Endothelial cell of umbilical vein (primary cell): ENCODE results near the gene CMSS1. TPM values are rescaled to one million over a fixed set of nuclear protein-coding genes. Genes with fewer than 3 reads are reported as not detected.

Experiments
- BruUV-seq: library from RNA; stranded (reverse); fragments of 400-500 nt; replicated peaks from 2 replicates; lab custom pipeline; 2021; lab: Mats Ljungman, UMichigan
- CTCF ChIA-PET: fragments of 300-600, 350-600 bp; sonication (Branson Sonifier 250); formaldehyde crosslinking; loops from one replicate; lab custom pipeline; 2021; ENCODE audit warnings: antibody characterized with exemption, inconsistent platforms; lab: Charles Lee
- POLR2A ChIA-PET: fragments of 300-600, 350-600 bp; sonication (Branson Sonifier 250); formaldehyde crosslinking; loops from one replicate; lab custom pipeline; 2021; ENCODE audit warnings: antibody characterized with exemption, inconsistent platforms; lab: Charles Lee
- DNase-seq: peaks from one replicate; pipeline ENCODE4 v3.0.0-alpha.2; 2011; ENCODE audit warnings: low read depth, low spot score
- FAIRE-seq: peaks from 2 replicates; lab custom pipeline; 2011; peaks lifted over from hg19 to GRCh38; lab: Jason Lieb, UNC
- H2AFZ ChIP-seq: 2 replicates; pipeline ENCODE4 v1.6.0; 2012; ENCODE audit warnings: low read depth, low read length, control low read depth, inconsistent platforms
- H3K27ac ChIP-seq: 2 replicates; pipeline ENCODE4 v1.5.1; 2011; ENCODE audit warnings: low read depth, mild to moderate bottlenecking, control low read depth, low read length, moderate library complexity; ENCODE audit not compliant: insufficient read depth
- H3K27me3 ChIP-seq, 2 experiments: 2 replicates each; pipeline versions ENCODE4 v1.6.0 to v1.6.1; 2011; ENCODE audit warnings: low read length in 2 of 2, mixed read lengths in 1 of 2; ENCODE audit not compliant: control insufficient read depth in 2 of 2, insufficient read depth in 2 of 2
- H3K36me3 ChIP-seq, 2 experiments: 2 replicates in 1 of 2; 3 replicates in 1 of 2; pipeline ENCODE4 v1.5.1; 2011; ENCODE audit warnings: low read length in 2 of 2, mild to moderate bottlenecking in 1 of 2, moderate library complexity in 1 of 2; ENCODE audit not compliant: control insufficient read depth in 2 of 2, insufficient read depth in 2 of 2; ENCODE audit errors: extremely low read depth in 1 of 2
- H3K4me1 ChIP-seq: 3 replicates; pipeline ENCODE4 v1.5.1; 2011; ENCODE audit warnings: mild to moderate bottlenecking, low read length; ENCODE audit not compliant: control insufficient read depth, insufficient read depth; ENCODE audit errors: extremely low read depth
- H3K4me2 ChIP-seq: 2 replicates; pipeline ENCODE4 v1.6.1; 2011; ENCODE audit warnings: low read length, control low read depth, mixed read lengths; ENCODE audit not compliant: insufficient read depth
- H3K4me3 ChIP-seq, 3 experiments: fragments of 200-600 bp in 1 of 3; sonication (generic), shearing (Covaris generic) in 1 of 3; replicated peaks in 1 of 3; 2 replicates each; pipeline ENCODE4 v1.5.1; 2011 to 2016; ENCODE audit warnings: control low read depth in 3 of 3, low read length in 3 of 3, mild to moderate bottlenecking in 2 of 3, inconsistent platforms in 1 of 3, low read depth in 1 of 3, moderate library complexity in 1 of 3; ENCODE audit not compliant: insufficient read depth in 1 of 3
- H3K79me2 ChIP-seq: 2 replicates; pipeline ENCODE4 v1.6.0; 2012; ENCODE audit warnings: low read length, inconsistent platforms; ENCODE audit not compliant: control insufficient read depth, insufficient read depth
- H3K9ac ChIP-seq: replicated peaks from 2 replicates; pipeline ENCODE3; 2011; ENCODE audit warnings: low read length, control low read depth; ENCODE audit not compliant: insufficient read depth; ENCODE audit errors: extremely low read depth
- H3K9me1 ChIP-seq: replicated peaks from 3 replicates; pipeline ENCODE4 v1.6.0; 2011; ENCODE audit warnings: mild to moderate bottlenecking, low read length; ENCODE audit not compliant: control insufficient read depth, insufficient read depth; ENCODE audit errors: extremely low read depth
- H3K9me3 ChIP-seq: replicated peaks from 2 replicates; pipeline ENCODE4 v1.5.1; 2012; ENCODE audit warnings: low read length, inconsistent platforms; ENCODE audit not compliant: control insufficient read depth, insufficient read depth
- H4K20me1 ChIP-seq: replicated peaks from 2 replicates; pipeline ENCODE3; 2011; ENCODE audit warnings: mild to moderate bottlenecking, low read length; ENCODE audit not compliant: control insufficient read depth, insufficient read depth; ENCODE audit errors: extremely low read depth
- CTCF ChIP-seq, 2 donors: IDR thresholded peaks; 1 replicate in 1 of 2; 2 replicates in 1 of 2; pipeline ENCODE4 v1.5.1; 2011; ENCODE audit warnings: low read length in 2 of 2, mild to moderate bottlenecking in 2 of 2, moderate library complexity in 2 of 2, control low read depth in 1 of 2, inconsistent platforms in 1 of 2, low read depth in 1 of 2; ENCODE audit not compliant: insufficient read depth in 1 of 2; ENCODE audit errors: extremely low read depth in 1 of 2
- FOS ChIP-seq: IDR thresholded peaks from 2 replicates; pipeline ENCODE4 v1.6.1; 2011; ENCODE audit warnings: mild to moderate bottlenecking, low read length, moderate library complexity, borderline replicate concordance; ENCODE audit not compliant: insufficient read depth
- GATA2 ChIP-seq: IDR thresholded peaks from 2 replicates; pipeline ENCODE4 v1.7.0; 2011; ENCODE audit warnings: low read depth, mild to moderate bottlenecking, moderate library complexity, mixed read lengths, low read length; ENCODE audit not compliant: insufficient read length, insufficient read depth
- JUN ChIP-seq: IDR thresholded peaks from 2 replicates; pipeline ENCODE4 v1.6.1; 2011; ENCODE audit warnings: borderline replicate concordance, low read depth; ENCODE audit not compliant: insufficient read length, insufficient read depth
- MYC ChIP-seq: IDR thresholded peaks from one replicate; pipeline ENCODE4 v1.6.1; 2011; ENCODE audit warnings: mild to moderate bottlenecking, low read depth, low read length
- POLR2A ChIP-seq: IDR thresholded peaks from 2 replicates; pipeline ENCODE4 v1.6.1; 2012; ENCODE audit warnings: low read depth, mild to moderate bottlenecking, control low read depth, low read length
- POLR2AphosphoS5 ChIP-seq: IDR thresholded peaks from 2 replicates; pipeline ENCODE4 v1.6.1; 2012; ENCODE audit warnings: low read depth, mild to moderate bottlenecking, control low read depth, low read length, moderate library complexity; ENCODE audit not compliant: insufficient read depth
- dilution Hi-C: fragments of 300-500 bp; cut with MboI; formaldehyde crosslinking; loops from one replicate; pipeline ENCODE4 v1.15.0; 2019; ENCODE audit warnings: low sequenced_read_pairs; ENCODE audit not compliant: extremely low pct_ligation_motif_present
- intact Hi-C: fragments of 100-400 bp; cut with micrococcal nuclease; formaldehyde crosslinking; loops from one replicate; pipeline ENCODE4 v1.10.0; 2022
- polyA plus RNA-seq, 4 experiments: library from polyadenylated mRNA; depleted of rRNA in 3 of 4; stranded (reverse) in 3 of 4; unstranded in 1 of 4; fragments of >200 nt; gene quantifications; 2 replicates each; pipeline versions ENCODE4 v1.2.1 to v1.2.3, GENCODE V29; 2011 to 2012; ENCODE audit warnings: missing spikeins in 1 of 4
- total RNA-seq: library from RNA; stranded (reverse); gene quantifications from 2 replicates; pipeline ENCODE4 v1.2.3, GENCODE V29; 2021

The CMSS1 gene
- total and polyA plus RNA-seq, 2 donors (not counting 3 experiments of a cell fraction or from before 2014, with no cell fraction given) = 9.7 to 60.6 TPM

- ChIA-PET POLR2A (no interaction called here), CTCF (interaction anchor here (0.9 to 1.9 kb wide), 10 partner anchors 10 to 273 kb away, joined by 3 to 10 read pairs (median 5); partner anchors contain the start of gene TBC1D23)
- H3K9ac ChIP-seq = no peak overlapping the region
- no peaks in the 10 kb centered on the region for H3K36me3 ChIP-seq
- no peak overlapping the region for H3K4me3 ChIP-seq
- no TSS peak for BruUV-seq
- no peak overlapping the region for H2AFZ ChIP-seq
- H3K79me2 ChIP-seq = no peaks in the 10 kb centered on the region
- dilution Hi-C loops (no loop called here), intact Hi-C loops (no loop called here)
- DNase-seq (no peak), FAIRE-seq (no peak)
- TF ChIP-seq GATA2 (no peak), CTCF (IDR thresholded peaks at IDR 0.05; ENCODE audit: extremely low read depth in 1 of 2, insufficient read depth in 1 of 2, low read depth in 1 of 2, low read length in 2 of 2) (no peak), POLR2AphosphoS5 (no peak), MYC (no peak), JUN (no peak), FOS (no peak), POLR2A (no peak)
- H3K4me2 ChIP-seq = no peak overlapping the region
- no peaks in the 10 kb centered on the region for H3K27me3 ChIP-seq
- no peaks in the 10 kb centered on the region for H4K20me1 ChIP-seq
- H3K9me3 ChIP-seq = no peaks in the 10 kb centered on the region
- H3K4me1 ChIP-seq = peaks cover 8% of the 10 kb centered on the region
- no peaks in the 10 kb centered on the region for H3K9me1 ChIP-seq
- no peak overlapping the region for H3K27ac ChIP-seq
Observed at GRCh38 chr3:100105501-100105900, 287.8 kb downstream of the CMSS1 start.
